K562 (cell line): Measurements from ENCODE around the gene SEC14L5. TPM values are rescaled to one million over a fixed set of nuclear protein-coding genes. Genes with fewer than 3 reads are reported as not detected.

Experiments
- CXXC5 ChIP-seq: fragments of 250-450 bp; sonication (Bioruptor Pico); IDR thresholded peaks from 2 replicates; pipeline ENCODE4 v1.8.0; 2022; ENCODE audit warnings: inconsistent platforms, mild to moderate bottlenecking, moderate library complexity
- E2F6 ChIP-seq, 2 experiments: IDR thresholded peaks; 2 replicates each; pipeline ENCODE4 v1.6.1; 2011; ENCODE audit warnings: borderline replicate concordance in 1 of 2, control low read depth in 1 of 2, low read depth in 1 of 2, low read length in 1 of 2, mild to moderate bottlenecking in 1 of 2, mixed read lengths in 1 of 2, moderate library complexity in 1 of 2; ENCODE audit not compliant: insufficient read depth in 1 of 2, insufficient read length in 1 of 2, poor library complexity in 1 of 2, severe bottlenecking in 1 of 2; ENCODE audit errors: extremely low read depth in 1 of 2
- FOXO4 ChIP-seq: fragments of 450-650 bp; formaldehyde crosslinking; IDR thresholded peaks from 2 replicates; pipeline ENCODE4 v1.4.0; 2020; ENCODE audit warnings: mild to moderate bottlenecking, moderate library complexity
- HDAC2 ChIP-seq: fragments of 450-650 bp; IDR thresholded peaks from 2 replicates; pipeline ENCODE4 v1.6.1; 2016; ENCODE audit warnings: mild to moderate bottlenecking
- HMG20B ChIP-seq: fragments of 250-450 bp; sonication (Bioruptor Pico); IDR thresholded peaks from 2 replicates; pipeline ENCODE4 v1.5.0; 2021; ENCODE audit warnings: mild to moderate bottlenecking
- HMGN3 ChIP-seq: IDR thresholded peaks from 2 replicates; pipeline ENCODE4 v1.6.1; 2011; ENCODE audit warnings: borderline replicate concordance, low read depth, mild to moderate bottlenecking, mixed read lengths, low read length; ENCODE audit not compliant: insufficient read length; ENCODE audit errors: extremely low read depth
- L3MBTL2 ChIP-seq: fragments of 450-650 bp; IDR thresholded peaks from 2 replicates; pipeline ENCODE4 v1.6.1; 2016; ENCODE audit warnings: mild to moderate bottlenecking, moderate library complexity
- MNT ChIP-seq, 2 experiments: fragments of 450-650 bp; conservative IDR thresholded peaks; 2 replicates each; pipeline ENCODE4 v1.6.1; 2017; ENCODE audit warnings: mild to moderate bottlenecking in 2 of 2, moderate library complexity in 2 of 2
- PCBP1 ChIP-seq: fragments of 200-400 bp; formaldehyde crosslinking; IDR thresholded peaks from 2 replicates; pipeline ENCODE4 v1.6.1; 2018; ENCODE audit warnings: mild to moderate bottlenecking, low read depth, low read length; ENCODE audit not compliant: poor library complexity, severe bottlenecking
- PHB ChIP-seq: fragments of 250-450 bp; sonication (Bioruptor Pico); IDR thresholded peaks from 2 replicates; pipeline ENCODE4 v1.5.0; 2021
- PHF8 ChIP-seq: fragments of 200-600 bp; sonication (generic); IDR thresholded peaks from 2 replicates; pipeline ENCODE4 v1.6.1; 2012; ENCODE audit warnings: mixed run types, mild to moderate bottlenecking, inconsistent platforms, low read length, moderate library complexity, borderline replicate concordance
- POLR2G ChIP-seq: fragments of 200-400 bp; formaldehyde crosslinking; IDR thresholded peaks from 2 replicates; pipeline ENCODE4 v1.6.1; 2017; ENCODE audit warnings: low read depth, mild to moderate bottlenecking, antibody characterized with exemption, low read length, moderate library complexity
- RBM34 ChIP-seq: fragments of 200-400 bp; formaldehyde crosslinking; IDR thresholded peaks from 2 replicates; pipeline ENCODE4 v1.6.1; 2018; ENCODE audit warnings: low read length, borderline replicate concordance; ENCODE audit not compliant: insufficient read depth
- SMAD4 ChIP-seq: fragments of 250-450 bp; sonication (Bioruptor Pico); conservative IDR thresholded peaks from 2 replicates; pipeline ENCODE4 v1.8.0; 2021; ENCODE audit warnings: inconsistent platforms, mild to moderate bottlenecking, moderate library complexity
- SMARCA5 ChIP-seq: fragments of 450-650 bp; IDR thresholded peaks from 2 replicates; pipeline ENCODE4 v1.6.1; 2016
- SMARCE1 ChIP-seq: fragments of 450-650 bp; IDR thresholded peaks from 2 replicates; pipeline ENCODE4 v1.7.1; 2016; ENCODE audit warnings: mild to moderate bottlenecking
- TAF9B ChIP-seq: fragments of 450-650 bp; IDR thresholded peaks from 2 replicates; pipeline ENCODE4 v1.6.1; 2018; ENCODE audit warnings: mild to moderate bottlenecking; ENCODE audit not compliant: partially characterized antibody
- TAL1 ChIP-seq: fragments of 450-650 bp; IDR thresholded peaks from 2 replicates; pipeline ENCODE4 v1.6.1; 2016; ENCODE audit warnings: mild to moderate bottlenecking
- TFAP4 ChIP-seq: sonication (generic); formaldehyde crosslinking; IDR thresholded peaks from 2 replicates; pipeline ENCODE4 v1.8.0; 2022; ENCODE audit warnings: missing genetic modification reagents, mild to moderate bottlenecking, moderate library complexity, borderline replicate concordance
- ZBTB7A ChIP-seq: IDR thresholded peaks from 2 replicates; pipeline ENCODE4 v1.6.1; 2011; ENCODE audit warnings: low read depth, mild to moderate bottlenecking, low read length, moderate library complexity, borderline replicate concordance; ENCODE audit not compliant: control insufficient read depth
- ZNF583 ChIP-seq: fragments of 250-450 bp; sonication (Bioruptor Pico); IDR thresholded peaks from 2 replicates; pipeline ENCODE4 v1.4.0; 2020
- polyA plus RNA-seq, 8 experiments: library from polyadenylated mRNA; depleted of rRNA in 4 of 8; stranded (reverse) in 5 of 8; unstranded in 3 of 8; fragments of >200 nt; fragmentation: Nextera tagmentation in 2 of 8; fragmentation: Illumina TruSeq in 1 of 8; extraction: Ambion mirVana in 2 of 8; extraction: Trizol in 1 of 8; gene quantifications; 2 replicates each; pipeline versions ENCODE4 v1.2.1 to v1.2.3, GENCODE V29; 2011 to 2014; ENCODE audit warnings: inconsistent platforms in 1 of 8, missing spikeins in 1 of 8
- total RNA-seq, 7 experiments: library from RNA; depleted of rRNA in 6 of 7; stranded (reverse); fragments of >200 nt in 6 of 7; fragmentation: Illumina TruSeq in 2 of 7; extraction: Trizol in 2 of 7; gene quantifications; 2 replicates each; pipeline versions ENCODE4 v1.2.1 to v1.2.3, GENCODE V29; 2011 to 2021; ENCODE audit warnings: low replicate concordance in 1 of 7

Gene SEC14L5
- total and polyA plus RNA-seq, 9 of the 15 experiments (the other 6 are each of a cell fraction or from before 2014, with no cell fraction given) = 0.11 TPM; not detected in 8

- TF ChIP-seq MNT (conservative IDR thresholded peaks at IDR 0.05) (peak in 1 of 2 experiments; percentile 24; a peak in 1 of 4 replicates), TAF9B (no peak), L3MBTL2 (peak; percentile 59), SMAD4 (0 out of 2 replicates have a peak, but pooled peaks have one; percentile 22), CXXC5 (CRISPR knock-in tag) (peak; percentile 35), HMG20B (no peak), ZNF583 (no peak), TAL1 (no peak), HDAC2 (peak; percentile 33; the same call in 1 of the 2 replicates), PHB (CRISPR knock-in tag) (no peak), POLR2G (0 out of 2 replicates have a peak, but pooled peaks have one; percentile 17), ZBTB7A (peak; percentile 79; the same call in 1 of the 2 replicates), TFAP4 (CRISPR knock-in tag) (peak; percentile 97), SMARCE1 (no peak), PCBP1 (peak; percentile 17), FOXO4 (CRISPR knock-in tag) (no peak), HMGN3 (peak; percentile 68), RBM34 (no peak), E2F6 (IDR thresholded peaks at IDR 0.05; ENCODE audit: borderline replicate concordance in 1 of 2, extremely low read depth in 1 of 2, insufficient read depth in 1 of 2, insufficient read length in 1 of 2, low read depth in 1 of 2, low read length in 1 of 2, poor library complexity in 1 of 2, severe bottlenecking in 1 of 2) (peak in 1 of 2 experiments; percentile 16), PHF8 (peak; percentile 32; the same call in 1 of the 2 replicates), SMARCA5 (0 out of 2 replicates have a peak, but pooled peaks have one; percentile 26)
Measured at GRCh38 chr16:4957720-4958509, at the start of gene SEC14L5 (continued).
